Measurements from ENCODE around the gene LRRC27. TPM values are rescaled to one million over a fixed set of nuclear protein-coding genes. Genes with fewer than 3 reads are reported as not detected.

LRRC27 gene
- polyA plus RNA-seq, 3 donors, result 25.4 to 33.2 (median 25.5) TPM

- DNase-seq, result no peak
These were observed 91.2 kb downstream of the LRRC27 start for GRCh38 chr10:132422903-132423825.

- DNase-seq, result no peak
These were observed 92.2 kb downstream of the LRRC27 start for GRCh38 chr10:132423966-132424861.

DNA sequence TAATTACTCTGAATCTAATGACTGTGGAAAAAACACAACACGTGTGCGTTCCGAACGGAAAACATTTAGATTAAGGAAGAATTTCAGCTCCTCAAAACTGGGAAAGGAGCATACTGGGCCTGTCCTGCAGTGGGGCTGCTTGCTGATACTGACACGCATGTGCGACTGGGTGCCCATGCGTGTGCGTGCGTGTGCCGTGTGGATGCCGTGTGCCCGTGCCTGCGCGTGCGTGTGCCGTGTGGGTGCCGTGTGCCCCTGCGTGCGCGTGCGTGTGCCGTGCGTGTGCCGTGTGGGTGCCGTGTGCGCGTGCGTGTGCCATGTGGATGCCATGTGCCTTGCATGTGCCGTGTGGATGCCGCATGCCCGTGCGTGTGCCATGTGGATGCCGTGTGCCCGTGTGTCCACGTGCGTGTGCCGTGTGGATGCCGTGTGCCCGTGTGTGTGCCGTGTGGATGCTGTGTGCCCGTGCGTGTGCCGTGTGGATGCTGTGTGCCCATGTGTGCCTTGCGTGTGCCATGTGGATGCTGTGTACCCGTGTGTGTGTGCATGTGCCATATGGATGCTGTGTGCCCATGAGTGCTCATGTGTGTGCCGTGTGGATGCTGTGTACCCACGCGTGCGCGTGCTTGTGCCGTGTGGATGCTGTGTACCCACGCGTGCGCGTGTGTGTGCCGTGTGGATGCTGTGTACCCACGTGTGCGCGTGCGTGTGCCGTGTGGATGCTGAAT is 93.2 kb downstream of the LRRC27 start:
- no peak for DNase-seq

GRCh38 chr10:132425757-132426155 is 93.8 kb downstream of the LRRC27 start:
- no peak for DNase-seq

DNA sequence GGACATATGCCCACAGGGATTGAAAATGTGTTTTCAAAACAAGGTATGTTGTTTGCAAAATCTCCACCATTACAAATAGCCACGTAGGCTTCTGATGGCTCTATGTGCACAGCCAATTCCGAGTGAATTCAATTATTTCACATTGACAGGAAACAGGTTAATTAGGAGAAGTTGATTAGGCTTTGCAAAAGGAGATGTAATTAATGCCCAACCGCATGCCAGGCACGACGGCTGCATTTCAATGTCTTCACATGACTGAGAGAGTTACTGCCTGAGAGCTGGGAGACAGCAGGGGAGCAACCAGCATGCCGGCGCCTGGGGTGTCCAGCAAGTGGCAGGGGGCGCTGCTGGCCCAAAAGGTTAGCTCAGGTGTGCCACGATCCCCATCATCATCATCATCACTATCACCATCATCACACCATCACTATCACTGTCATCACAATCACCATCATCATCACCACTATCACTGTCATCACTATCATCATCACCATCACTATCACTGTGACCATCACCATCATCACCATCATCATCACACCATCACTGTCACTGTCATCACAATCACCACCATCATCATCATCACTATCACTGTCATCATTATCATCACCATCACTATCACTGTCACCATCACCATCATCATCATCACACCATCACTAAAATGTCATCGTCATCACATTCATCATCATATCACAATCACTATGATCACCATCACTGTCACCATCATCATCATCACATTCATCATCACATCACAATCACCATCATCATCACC is 95.2 kb downstream of the LRRC27 start:
- no peak for DNase-seq

GRCh38 chr10:132427939-132428367 is 96.0 kb downstream of the LRRC27 start:
- DNase-seq, result no peak

DNA sequence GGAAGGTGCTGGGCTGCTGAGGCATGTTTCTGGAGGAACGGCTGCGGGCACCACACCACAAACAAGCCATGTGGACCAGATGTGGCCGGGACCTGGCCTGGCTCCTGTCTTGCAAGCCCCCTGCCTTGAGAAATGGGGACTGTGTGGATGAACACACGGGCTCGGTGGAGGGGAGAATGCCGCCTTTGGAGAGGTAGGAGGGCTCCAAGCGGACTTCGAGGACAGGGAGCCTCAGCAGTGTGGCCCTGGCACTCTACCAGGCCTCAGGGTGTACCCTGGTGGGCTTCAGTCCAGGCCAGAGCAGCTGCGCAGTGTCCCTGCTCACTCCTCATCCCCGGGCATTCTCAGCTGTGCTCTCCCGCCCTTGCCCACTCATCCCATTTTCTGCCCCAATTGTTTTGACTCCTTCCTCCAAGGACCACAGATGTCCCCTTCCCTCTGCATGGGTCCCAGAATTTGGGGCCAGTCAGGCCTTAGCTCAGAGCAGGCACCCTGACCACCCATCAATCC is 96.5 kb downstream of the LRRC27 start:
- DNase-seq, result no peak

Other genes with a start within 250 kb of the LRRC27 start
- 10 to 100 TPM; 15.4 to 22.3 (median 18.3) TPM for gene DPYSL4, start 145.2 kb upstream of the LRRC27 start, polyA plus RNA-seq (ENCODE audit: insufficient read length in 3 of 3)
- 10 to 100 TPM; 11.6 to 15.4 (median 12.4) TPM for gene STK32C, start 24.2 kb upstream of the LRRC27 start, polyA plus RNA-seq (ENCODE audit: insufficient read length in 3 of 3)
- gene PWWP2B, start 65.0 kb downstream of the LRRC27 start, polyA plus RNA-seq (ENCODE audit: insufficient read length in 3 of 3), result 10 to 100 TPM in 2 of 3 donors, 1 to 10 TPM in 1; 9.7 to 12.5 (median 12.4) TPM
- gene INPP5A, start 205.6 kb downstream of the LRRC27 start, polyA plus RNA-seq (ENCODE audit: insufficient read length in 3 of 3), result 10 to 100 TPM; 31.5 to 35.4 (median 33.1) TPM

All from renal pelvis (tissue), 4 donors.